ENCODE measurements around the gene SLX9.

Gene SLX9

GRCh38 chr21:44931501-44932407 is 8.1 kb upstream of the SLX9 start:
- DNase-seq = no peak

- no peak for DNase-seq
These were observed 7.2 kb upstream of the SLX9 start for GRCh38 chr21:44932408-44933181.

DNA sequence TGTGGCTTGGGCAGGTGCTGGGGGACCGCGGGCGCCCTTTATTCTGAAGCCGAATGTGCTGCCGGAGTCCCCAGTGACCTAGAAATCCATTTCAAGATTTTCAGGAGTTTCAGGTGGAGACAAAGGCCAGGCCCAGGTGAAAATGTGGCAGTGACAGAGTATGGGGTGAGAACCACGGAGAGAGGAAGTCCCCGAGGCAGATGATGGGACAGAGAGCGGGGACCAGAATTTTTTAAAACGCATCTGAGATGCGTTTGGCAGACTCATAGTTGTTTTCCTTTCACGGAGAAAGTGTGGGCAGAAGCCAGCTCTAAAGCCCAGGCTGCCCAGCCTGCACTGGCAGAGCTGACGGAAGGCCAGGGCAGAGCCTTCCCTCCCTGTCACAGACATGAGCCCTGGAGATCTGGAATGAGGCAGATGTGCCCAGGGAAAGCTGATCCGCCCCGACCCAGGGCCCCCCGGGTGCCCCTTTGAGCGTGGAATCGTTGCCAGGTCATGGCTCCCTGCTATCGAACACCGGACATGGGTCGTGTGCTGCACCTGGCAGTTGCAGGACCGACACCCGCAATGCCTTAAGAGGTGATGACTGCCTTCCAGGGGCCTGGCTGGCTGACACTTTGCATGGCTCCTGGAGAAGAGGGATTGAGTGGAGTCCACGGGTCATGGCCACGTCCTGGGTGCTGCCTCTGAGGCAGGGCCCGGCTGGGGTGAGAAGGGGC is 6.5 kb upstream of the SLX9 start:
- no peak for DNase-seq

DNA sequence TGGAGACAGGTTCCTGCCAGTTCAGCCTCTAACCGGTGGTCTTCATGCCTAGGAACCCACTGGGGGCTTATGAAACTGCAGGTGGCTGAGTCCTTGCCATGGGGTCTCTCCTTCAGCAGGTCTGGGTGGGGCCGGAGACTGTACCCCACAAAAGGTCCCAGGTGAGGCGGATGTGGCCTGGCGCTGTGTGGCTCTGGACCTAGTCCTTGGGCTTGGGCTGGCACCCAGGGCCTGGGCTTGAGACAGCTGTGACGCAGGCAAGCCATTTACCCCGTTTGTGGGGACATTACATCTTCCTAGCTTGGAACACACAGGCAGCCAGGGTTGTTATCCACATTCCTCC is 5.9 kb upstream of the SLX9 start:
- no peak for DNase-seq

DNA sequence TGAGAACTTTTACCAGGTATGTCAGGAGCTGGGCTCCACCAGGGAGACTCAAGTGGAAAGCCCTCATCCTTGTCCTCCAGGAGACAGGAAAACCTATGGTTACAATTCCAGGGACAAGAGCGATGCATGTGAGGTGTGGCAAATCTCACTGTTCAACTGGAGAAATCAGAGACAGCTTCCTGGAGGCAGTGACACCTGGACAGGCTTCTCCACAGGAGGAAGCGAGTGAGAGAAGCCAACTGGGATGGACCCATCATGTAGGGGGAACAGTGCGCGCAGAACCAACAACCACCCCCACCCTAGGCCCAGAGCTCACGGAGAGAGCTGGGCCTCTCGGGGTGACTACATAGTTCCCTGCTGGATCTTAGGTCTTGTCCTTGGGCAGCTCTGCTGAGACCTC is 5.6 kb upstream of the SLX9 start:
- DNase-seq = no peak

DNA sequence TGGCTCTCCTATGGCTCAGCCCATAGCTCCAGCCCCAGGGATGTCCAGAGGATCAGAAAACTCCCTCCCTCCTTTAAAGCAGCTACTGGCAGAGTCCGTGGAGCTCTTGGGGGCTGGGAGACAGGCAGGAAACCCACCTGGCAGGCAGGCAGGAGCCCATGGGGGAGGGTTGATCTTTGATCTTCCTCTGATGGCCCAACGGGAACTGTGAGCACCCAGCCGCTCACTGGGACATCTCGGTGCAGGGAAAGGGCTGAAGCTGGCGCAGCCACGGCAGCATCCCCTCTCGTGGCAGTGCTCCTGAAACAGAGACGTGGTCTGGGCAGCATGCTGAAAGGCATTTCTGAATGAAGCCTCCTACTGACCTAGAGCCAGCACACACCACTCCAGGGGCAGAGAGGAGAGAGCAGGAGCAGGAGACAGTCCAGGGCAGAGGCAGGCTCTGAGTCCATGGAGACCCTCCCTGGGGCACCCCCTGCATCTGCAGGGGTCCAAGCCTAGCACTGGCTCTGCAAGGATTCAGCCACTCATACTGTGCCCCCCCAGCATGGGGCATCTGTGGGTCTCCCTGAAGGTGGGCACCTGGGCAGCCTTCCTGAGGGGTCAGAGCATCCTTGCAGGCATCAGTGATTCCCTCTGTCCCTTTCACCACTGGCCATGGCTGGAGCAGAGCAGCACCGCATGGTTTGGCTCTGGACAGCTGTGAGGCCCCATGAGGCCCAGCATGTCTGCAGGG is 4.9 kb upstream of the SLX9 start:
- DNase-seq = no peak

DNA sequence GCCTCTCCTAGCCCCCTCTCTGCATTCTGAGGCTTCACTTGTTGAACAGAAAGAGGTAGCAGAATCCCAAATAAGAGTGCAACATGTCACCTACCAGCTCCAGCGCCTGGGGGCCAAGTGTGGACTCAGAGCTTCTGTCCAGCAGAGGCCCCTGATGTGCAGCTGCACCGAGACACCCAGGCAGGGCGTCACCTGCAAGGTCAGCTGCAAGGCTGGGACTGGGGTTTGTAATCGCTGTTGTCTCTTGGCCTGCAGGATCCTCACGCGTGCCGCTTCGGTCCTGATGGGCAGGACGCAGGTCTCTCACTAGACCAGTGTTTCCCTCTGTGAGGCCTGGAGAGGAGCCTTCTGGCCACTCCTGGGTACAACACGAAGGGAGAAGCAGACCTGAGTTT is 4.3 kb upstream of the SLX9 start:
- DNase-seq = no peak

DNA sequence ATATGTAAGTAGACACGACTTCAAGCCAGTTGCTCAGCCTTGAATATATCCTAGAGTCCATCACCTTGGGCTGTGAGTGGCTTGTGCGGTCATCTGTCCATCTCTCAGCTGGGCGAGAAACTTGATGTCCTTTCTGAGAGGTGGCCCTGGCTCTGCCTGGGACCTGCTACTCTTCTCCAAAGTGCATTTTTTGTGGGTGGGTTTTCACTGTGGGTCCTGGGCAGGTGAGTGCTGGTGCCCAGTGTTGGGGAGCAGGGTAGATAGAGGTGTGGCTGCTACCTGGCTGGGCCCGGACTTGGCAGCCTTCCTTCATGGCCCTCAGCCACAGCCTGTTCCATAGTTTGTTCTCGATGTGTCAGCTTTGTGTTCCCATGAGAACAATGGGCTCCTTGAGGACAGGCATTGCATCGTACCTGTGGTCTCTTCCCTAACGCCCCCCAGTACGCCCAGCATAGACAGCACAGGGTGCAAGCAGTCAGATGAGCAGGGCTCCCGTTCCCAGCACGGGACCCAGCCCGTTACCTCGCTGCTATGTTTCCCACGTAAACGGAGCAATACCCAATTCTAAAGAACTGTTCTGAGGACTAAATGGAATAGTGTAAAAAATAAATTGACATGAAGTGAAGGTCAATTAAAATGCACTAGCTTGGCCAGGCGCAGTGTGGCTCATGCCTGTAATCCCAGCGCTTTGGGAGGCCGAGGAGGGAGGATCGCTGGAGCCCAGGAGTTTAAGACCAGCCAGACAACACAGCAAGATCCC is 877 bp upstream of the SLX9 start:
- no peak for DNase-seq

DNA sequence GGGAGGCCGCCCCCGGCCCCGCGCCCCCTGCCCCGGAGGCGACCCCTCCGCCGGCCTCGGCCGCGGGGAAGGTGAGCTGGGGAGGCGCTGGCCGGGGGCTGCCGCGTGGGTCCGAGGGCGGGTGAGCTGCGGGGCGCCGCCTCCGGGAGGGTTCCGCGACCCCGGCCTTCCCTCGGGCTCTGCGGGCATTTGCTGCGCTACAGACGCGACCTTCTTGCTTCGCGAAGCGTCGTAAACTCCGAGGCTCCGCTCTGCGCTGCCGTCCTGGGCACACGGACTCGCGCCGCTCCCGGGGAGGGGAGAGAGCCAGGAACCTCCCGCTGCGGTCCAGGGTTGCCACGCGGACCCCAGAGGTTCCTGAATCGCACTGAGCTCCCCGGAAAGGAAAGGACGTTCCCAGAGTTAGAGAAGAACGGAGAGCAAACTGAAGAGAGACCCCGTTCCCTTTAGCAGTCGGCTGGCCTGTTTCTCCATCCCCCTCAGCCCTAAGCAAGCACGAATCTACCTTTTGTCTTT is 345 bp downstream of the SLX9 start:
- no peak for DNase-seq

DNA sequence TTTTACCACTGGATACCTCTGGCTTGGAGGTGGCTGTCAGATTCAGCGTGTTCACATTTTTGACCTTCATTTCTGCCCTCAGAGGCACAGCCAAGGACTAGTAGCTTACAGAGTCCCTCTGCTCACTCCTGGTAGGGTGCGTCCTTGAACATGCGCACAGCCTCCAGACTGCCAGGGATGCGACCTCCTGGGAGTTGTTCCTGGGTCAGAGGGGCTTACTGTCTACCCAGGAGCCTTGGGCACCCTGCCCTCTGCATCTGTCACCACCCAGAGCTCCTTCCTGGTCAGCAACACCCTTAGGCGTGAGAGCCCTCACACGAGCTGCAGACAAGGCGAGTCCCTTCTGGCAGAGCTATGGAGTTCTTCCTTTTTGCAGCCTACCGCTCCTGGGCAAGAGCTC is 1.7 kb downstream of the SLX9 start:
- no peak for DNase-seq

- no peak for DNase-seq
These were observed 2.7 kb downstream of the SLX9 start for GRCh38 chr21:44942566-44942965.

GRCh38 chr21:44943005-44943685 is 3.3 kb downstream of the SLX9 start:
- DNase-seq = no peak

DNA sequence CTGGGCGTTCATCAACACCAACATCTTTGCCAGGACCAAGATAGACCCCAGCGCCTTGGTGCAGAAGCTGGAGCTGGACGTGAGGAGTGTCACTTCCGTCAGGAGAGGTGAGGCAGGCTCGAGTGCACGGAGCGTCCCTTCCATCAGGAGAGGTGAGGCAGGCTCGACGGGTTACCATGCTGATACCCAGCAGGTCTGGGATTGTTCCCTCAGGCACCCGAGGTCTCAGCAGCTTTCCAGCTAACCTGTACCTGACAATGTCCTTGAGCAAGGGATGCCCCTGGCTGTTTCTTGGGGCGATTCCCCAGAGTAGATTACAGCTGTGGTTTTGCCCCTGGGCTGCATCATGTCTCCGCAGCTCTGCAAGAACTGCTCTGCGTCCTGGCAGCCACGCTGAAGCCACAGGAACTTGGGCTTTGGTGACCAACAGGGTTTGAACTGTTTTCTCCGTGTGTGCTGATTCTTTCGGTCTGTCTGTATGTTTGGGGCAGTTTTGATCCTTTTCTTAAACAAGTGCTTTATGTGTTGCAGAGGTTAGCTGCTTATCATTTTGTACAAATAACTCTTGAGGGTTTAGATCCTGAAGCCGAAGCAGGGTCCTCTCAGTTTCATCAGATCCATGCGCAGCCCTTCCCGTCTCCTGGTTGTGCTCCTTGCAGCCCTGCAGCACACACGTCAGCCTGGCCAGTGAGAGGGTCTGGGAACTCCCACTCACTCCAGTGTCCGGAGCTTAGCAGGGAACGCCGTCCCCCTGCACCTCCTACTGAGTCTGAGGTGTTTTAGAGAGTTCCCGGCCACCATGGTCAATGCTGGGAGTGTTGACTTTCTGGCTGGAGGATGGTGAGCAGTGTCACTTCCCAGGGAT is 4.1 kb downstream of the SLX9 start:
- DNase-seq = no peak

- DNase-seq = no peak
These were observed 4.8 kb downstream of the SLX9 start for GRCh38 chr21:44944596-44944995.

- no peak for DNase-seq
These were observed 6.6 kb downstream of the SLX9 start for GRCh38 chr21:44946254-44947041.

DNA sequence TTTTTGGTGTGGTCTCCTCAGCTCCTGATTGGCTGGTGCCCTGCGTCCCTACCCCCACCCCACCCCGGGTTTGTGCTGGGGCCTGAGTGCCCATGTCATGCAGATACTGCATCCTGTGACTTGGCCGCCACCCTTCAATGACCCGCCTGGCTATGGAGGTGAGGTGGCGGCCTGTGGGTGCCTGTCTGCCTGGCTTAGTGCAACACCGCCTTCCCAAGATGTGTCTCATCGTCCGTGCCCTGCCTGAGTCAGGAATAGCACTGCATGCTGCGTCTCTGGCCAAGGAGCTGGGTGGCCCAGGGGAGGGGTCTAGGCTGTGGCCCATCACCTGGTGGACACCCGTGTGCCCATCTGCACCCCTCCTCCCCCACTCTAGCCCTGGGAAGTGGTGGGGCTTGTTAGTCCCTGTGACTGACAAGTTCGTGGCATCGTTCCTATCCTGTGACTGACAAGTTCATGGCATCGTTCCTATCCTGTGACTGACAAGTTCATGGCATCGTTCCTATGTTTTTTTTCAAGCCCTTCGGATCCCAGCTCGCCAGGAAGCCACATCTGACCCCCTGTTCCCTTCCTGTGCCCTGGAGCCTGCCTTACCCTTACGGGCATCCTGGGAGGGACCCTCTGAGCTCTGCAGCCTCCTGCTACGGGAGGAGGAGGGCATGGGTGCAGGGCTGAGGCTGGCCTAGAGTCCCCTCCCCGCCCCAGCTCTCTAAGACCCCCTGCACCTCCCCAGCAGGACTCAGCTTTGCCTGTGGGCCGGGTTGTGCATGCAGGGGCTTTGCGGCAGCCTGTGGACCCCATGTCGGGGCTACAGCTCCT is 7.5 kb downstream of the SLX9 start:
- no peak for DNase-seq

GRCh38 chr21:44947930-44948331 is 8.1 kb downstream of the SLX9 start:
- no peak for DNase-seq

GRCh38 chr21:44948426-44949120 is 8.7 kb downstream of the SLX9 start:
- no peak for DNase-seq
